ENCODE measurements around the gene COPS3. TPM values are rescaled to one million over a fixed set of nuclear protein-coding genes. Genes with fewer than 3 reads are reported as not detected.
A peak's percentile ranks its signal among the peaks of the same experiment; 100 is the strongest.

The COPS3 gene
- total and polyA plus RNA-seq, 2 of the 4 experiments (the other 2 are of a cell fraction) = 71.4 to 144 TPM

- Histone ChIP-seq H3K4me1 (ENCODE audit: control insufficient read depth, insufficient read depth, low read length) (peaks cover 4% of the 10 kb centered on the region), H3K56ac (ENCODE audit: extremely low read depth, insufficient read depth, low read length) (peak within 1 kb of the TSS; percentile 100), H2BK15ac (ENCODE audit: low read depth, low read length) (peak within 1 kb of the TSS; percentile 100), H3K4me3 (ENCODE audit: insufficient read depth, low read depth, low read length) (peak within 1 kb of the TSS; percentile 93), H4K20me1 (ENCODE audit: insufficient read depth, low read length) (peaks cover 35% of the 10 kb centered on the region), H3K23ac (ENCODE audit: low read depth, low read length) (peak within 1 kb of the TSS; percentile 98), H2AFZ (replicated peaks; ENCODE audit: low read length, poor library complexity) (peak within 1 kb of the TSS; percentile 100), H4K5ac (ENCODE audit: low read depth, low read length) (peak within 1 kb of the TSS; percentile 99), H4K8ac (ENCODE audit: low read depth in 2 of 2, low read length in 2 of 2) (peak within 1 kb of the TSS; percentile 98 to 100), H3K36me3 (ENCODE audit: control insufficient read depth, insufficient read depth, low read length) (peaks cover 3% of the 10 kb centered on the region; the same call in 1 of the 2 replicates), H3K27me3 (ENCODE audit: control insufficient read depth, insufficient read depth, low read length) (no peaks in the 10 kb centered on the region), H2AK9ac (replicated peaks; ENCODE audit: low read depth, low read length, poor library complexity) (peak within 1 kb of the TSS; percentile 96), H2BK120ac (ENCODE audit: low read depth, low read length) (peak within 1 kb of the TSS; percentile 100), H4K91ac (ENCODE audit: insufficient read depth, low read depth, low read length) (peak within 1 kb of the TSS; percentile 100), H3K27ac (ENCODE audit: insufficient read depth, low read length) (peak within 1 kb of the TSS; percentile 100), H3K79me1 (ENCODE audit: low read depth in 1 of 2, low read length in 2 of 2) (peaks cover 20 to 48% of the 10 kb centered on the region in 2 experiments), H3K4ac (ENCODE audit: low read depth, low read length) (peak within 1 kb of the TSS; percentile 99), H3K9me3 (ENCODE audit: control insufficient read depth, insufficient read depth, low read length) (no peaks in the 10 kb centered on the region), H3K18ac (ENCODE audit: low read depth, low read length) (peak within 1 kb of the TSS; percentile 99), H2BK5ac (ENCODE audit: low read depth, low read length, poor library complexity, severe bottlenecking) (peak within 1 kb of the TSS; percentile 100), H3K14ac (replicated peaks; ENCODE audit: low read depth, low read length) (peak within 1 kb of the TSS; percentile 99), H2AK5ac (ENCODE audit: low read depth, low read length) (peak within 1 kb of the TSS; percentile 94), H3K9me1 (ENCODE audit: insufficient read depth, low read length) (peaks cover 11% of the 10 kb centered on the region), H3K4me2 (ENCODE audit: low read depth, low read length) (peak within 1 kb of the TSS; percentile 96), H2BK20ac (ENCODE audit: low read depth, low read length) (peak within 1 kb of the TSS; percentile 100), H3K9ac (ENCODE audit: low read depth, low read length) (peak within 1 kb of the TSS; percentile 97)
- 0% methylated on average over 26 of the region's 53 CpGs; no CpG with 5 or more reads in 1 of the 2 experiments for WGBS, 2 experiments (ENCODE audit: extremely low coverage in 2 of 2, insufficient read length in 1 of 2)
- ChIA-PET CTCF (interaction anchor here (0.6 kb wide), 1 partner anchor 933 kb away, joined by 4 read pairs; no protein-coding TSS in a partner anchor), POLR2A (ENCODE audit: unreplicated experiment) (interaction anchor here (0.7 kb wide), 4 partner anchors 38 to 1162 kb away, joined by 3 to 7 read pairs (median 6); no protein-coding TSS in a partner anchor)
- ATAC-seq (ENCODE audit: low read depth) (peak; percentile 92), DNase-seq (peak; percentile 85)
- in situ Hi-C loops (cut with MboI; ENCODE audit: low sequenced_read_pairs) (no loop called here), dilution Hi-C loops (cut with HindIII; ENCODE audit: low sequenced_read_pairs, unreplicated experiment) (no loop called here), intact Hi-C loops (cut with micrococcal nuclease) (no loop called here)
- no TSS peak for BruUV-seq (replicated peaks)
- TF ChIP-seq, protein P1, sequence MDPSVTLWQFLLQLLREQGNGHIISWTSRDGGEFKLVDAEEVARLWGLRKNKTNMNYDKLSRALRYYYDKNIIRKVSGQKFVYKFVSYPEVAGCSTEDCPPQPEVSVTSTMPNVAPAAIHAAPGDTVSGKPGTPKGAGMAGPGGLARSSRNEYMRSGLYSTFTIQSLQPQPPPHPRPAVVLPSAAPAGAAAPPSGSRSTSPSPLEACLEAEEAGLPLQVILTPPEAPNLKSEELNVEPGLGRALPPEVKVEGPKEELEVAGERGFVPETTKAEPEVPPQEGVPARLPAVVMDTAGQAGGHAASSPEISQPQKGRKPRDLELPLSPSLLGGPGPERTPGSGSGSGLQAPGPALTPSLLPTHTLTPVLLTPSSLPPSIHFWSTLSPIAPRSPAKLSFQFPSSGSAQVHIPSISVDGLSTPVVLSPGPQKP (IDR thresholded peaks at IDR 0.05; ENCODE audit: borderline replicate concordance, low read depth, low read length) = no peak
- TF ChIP-seq FOS (IDR thresholded peaks at IDR 0.05; ENCODE audit: low read depth, low read length) = no peak
- TF ChIP-seq MXI1 (IDR thresholded peaks at IDR 0.05; ENCODE audit: borderline replicate concordance, low read depth, low read length) = 0 out of 2 replicates have a peak, but pooled peaks have one; percentile 56
- peak; percentile 99; the same call in 1 of the 2 replicates for TF ChIP-seq CHD1 (IDR thresholded peaks at IDR 0.05; ENCODE audit: low read depth, low read length)
- peak; percentile 68 for TF ChIP-seq MAFK (IDR thresholded peaks at IDR 0.05; ENCODE audit: low read depth, low read length)
- TF ChIP-seq RFX5 (IDR thresholded peaks at IDR 0.05; ENCODE audit: low read depth, low read length) = no peak
- TF ChIP-seq POLR2A (IDR thresholded peaks at IDR 0.05; ENCODE audit: low read depth, low read length) = peak; percentile 91
- TF ChIP-seq RAD21 (IDR thresholded peaks at IDR 0.05; ENCODE audit: low read length) = no peak
- TF ChIP-seq RCOR1 (IDR thresholded peaks at IDR 0.05; ENCODE audit: insufficient replicate concordance, low read length) = no peak
- no peak for TF ChIP-seq CTCF (conservative IDR thresholded peaks at IDR 0.05; ENCODE audit: low read depth, low read length)
- TF ChIP-seq, protein P2, sequence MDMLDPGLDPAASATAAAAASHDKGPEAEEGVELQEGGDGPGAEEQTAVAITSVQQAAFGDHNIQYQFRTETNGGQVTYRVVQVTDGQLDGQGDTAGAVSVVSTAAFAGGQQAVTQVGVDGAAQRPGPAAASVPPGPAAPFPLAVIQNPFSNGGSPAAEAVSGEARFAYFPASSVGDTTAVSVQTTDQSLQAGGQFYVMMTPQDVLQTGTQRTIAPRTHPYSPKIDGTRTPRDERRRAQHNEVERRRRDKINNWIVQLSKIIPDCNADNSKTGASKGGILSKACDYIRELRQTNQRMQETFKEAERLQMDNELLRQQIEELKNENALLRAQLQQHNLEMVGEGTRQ (IDR thresholded peaks at IDR 0.05; ENCODE audit: low read depth, low read length) = peak; percentile 99
- no peak for TF ChIP-seq MAZ (IDR thresholded peaks at IDR 0.05; ENCODE audit: borderline replicate concordance, low read depth, low read length)
- no peak for TF ChIP-seq CEBPB (IDR thresholded peaks at IDR 0.05; ENCODE audit: low read depth, low read length)
- no peak for TF ChIP-seq SMC3 (IDR thresholded peaks at IDR 0.05; ENCODE audit: low read depth, low read length)
Observed at GRCh38 chr17:17237026-17237799, 43.8 kb downstream of the COPS3 start, which contains the start of gene FLCN. TSS of gene FLCN (minus strand) at chr17:17237168. CDS start at chr17:17228137, 9,031 bp downstream.
